Vagina (tissue), 2 donors: ENCODE results near the gene DNAAF5.

Source experiments
- CTCF ChIP-seq, 3 experiments: fragments of 450-650 bp in 2 of 3; fragments of 200-600 bp in 1 of 3; sonication (generic) in 1 of 3; IDR thresholded peaks; one replicate each; pipeline ENCODE4 v1.5.1; 2017 to 2019; ENCODE audit warnings: antibody characterized with exemption in 3 of 3, mild to moderate bottlenecking in 2 of 3, moderate library complexity in 2 of 3
- POLR2A ChIP-seq, 2 donors: fragments of 450-650 bp; IDR thresholded peaks; one replicate each; pipeline ENCODE4 v1.6.1; 2017; ENCODE audit warnings: antibody characterized with exemption in 2 of 2, mild to moderate bottlenecking in 2 of 2, moderate library complexity in 2 of 2
- POLR2AphosphoS5 ChIP-seq, 2 donors: sonication (generic); formaldehyde crosslinking; IDR thresholded peaks; one replicate each; pipeline ENCODE4 v1.9.0; 2017; ENCODE audit warnings: antibody characterized with exemption in 2 of 2, mild to moderate bottlenecking in 2 of 2, low read depth in 1 of 2; ENCODE audit not compliant: insufficient read depth in 1 of 2

- TF ChIP-seq CTCF (IDR thresholded peaks at IDR 0.05) (no peak), POLR2AphosphoS5 (IDR thresholded peaks at IDR 0.05; ENCODE audit: insufficient read depth in 1 of 2, low read depth in 1 of 2) (no peak), POLR2A (IDR thresholded peaks at IDR 0.05) (no peak)
These were observed 47.1 kb downstream of the DNAAF5 start for GRCh38 chr7:773622-773915.
